ENCODE data around the gene SLC6A6.

SLC6A6 gene

GRCh38 chr3:14422016-14422963 is 19.9 kb downstream of the SLC6A6 start:
- DNase-seq (ENCODE audit: low spot score): no peak

- DNase-seq (ENCODE audit: low spot score): no peak
Measured at GRCh38 chr3:14423197-14423743, 20.9 kb downstream of the SLC6A6 start.

- DNase-seq (ENCODE audit: low spot score): no peak
Measured at GRCh38 chr3:14423963-14424362, 21.6 kb downstream of the SLC6A6 start.

- peak; percentile 53 for DNase-seq (ENCODE audit: low spot score)
Measured at GRCh38 chr3:14424711-14425580, 22.5 kb downstream of the SLC6A6 start.

GRCh38 chr3:14425581-14426304 is 23.3 kb downstream of the SLC6A6 start:
- peak; percentile 61 for DNase-seq (ENCODE audit: low spot score)

- DNase-seq (ENCODE audit: low spot score): no peak
Measured at GRCh38 chr3:14426305-14426620, 23.9 kb downstream of the SLC6A6 start.

GRCh38 chr3:14428087-14429033 is 26.0 kb downstream of the SLC6A6 start:
- DNase-seq (ENCODE audit: low spot score): no peak

- no peak for DNase-seq (ENCODE audit: low spot score)
Measured at GRCh38 chr3:14429237-14429636, 26.8 kb downstream of the SLC6A6 start.

GRCh38 chr3:14429640-14430039 is 27.2 kb downstream of the SLC6A6 start:
- no peak for DNase-seq (ENCODE audit: low spot score)

- no peak for DNase-seq (ENCODE audit: low spot score)
Measured at GRCh38 chr3:14430053-14430452, 27.6 kb downstream of the SLC6A6 start.

- DNase-seq (ENCODE audit: low spot score): no peak
Measured at GRCh38 chr3:14430706-14431451, 28.5 kb downstream of the SLC6A6 start.

- DNase-seq (ENCODE audit: low spot score): no peak
Measured at GRCh38 chr3:14431452-14431916, 29.1 kb downstream of the SLC6A6 start.

GRCh38 chr3:14431917-14432834 is 29.8 kb downstream of the SLC6A6 start:
- DNase-seq (ENCODE audit: low spot score): peak; percentile 95

GRCh38 chr3:14433106-14433505 is 30.7 kb downstream of the SLC6A6 start:
- DNase-seq (ENCODE audit: low spot score): no peak

GRCh38 chr3:14434126-14434497 is 31.7 kb downstream of the SLC6A6 start:
- DNase-seq (ENCODE audit: low spot score): peak; percentile 17

- no peak for DNase-seq (ENCODE audit: low spot score)
Measured at GRCh38 chr3:14434498-14435151, 32.2 kb downstream of the SLC6A6 start.

- no peak for DNase-seq (ENCODE audit: low spot score)
Measured at GRCh38 chr3:14435175-14436014, 33.0 kb downstream of the SLC6A6 start.

GRCh38 chr3:14436954-14437281 is 34.5 kb downstream of the SLC6A6 start:
- DNase-seq (ENCODE audit: low spot score): no peak
